Panc1 (cell line): ENCODE results near the gene ARL15. TPM values are rescaled to one million over a fixed set of nuclear protein-coding genes. Genes with fewer than 3 reads are reported as not detected.

Experiments
- ATAC-seq: fragments of 200-7000 bp; cut with Tn5 transposase; 2 replicates; pipeline ENCODE4 v1.9.1; 2020; ENCODE audit warnings: mild to moderate bottlenecking, moderate library complexity
- BruUV-seq: library from RNA; stranded (reverse); fragments of 400-500 nt; replicated peaks from 2 replicates; lab custom pipeline; 2021; lab: Mats Ljungman, UMichigan
- CTCF ChIA-PET: fragments of 300-600 bp; sonication (Branson Sonifier 250); formaldehyde crosslinking; loops from one replicate; lab custom pipeline; 2022; ENCODE audit warnings: antibody characterized with exemption; lab: Charles Lee
- POLR2A ChIA-PET: fragments of 300-600 bp; sonication (Branson Sonifier 250); formaldehyde crosslinking; loops from one replicate; lab custom pipeline; 2022; ENCODE audit warnings: antibody characterized with exemption; lab: Charles Lee
- DNase-seq: peaks from one replicate; pipeline ENCODE4 v3.0.0-alpha.2; 2010; ENCODE audit warnings: low read depth, low spot score
- H3K27ac ChIP-seq: 2 replicates; pipeline ENCODE4 v1.5.1; 2011; ENCODE audit warnings: mild to moderate bottlenecking, low read length, inconsistent platforms
- H3K27me3 ChIP-seq: fragments of 200-500 bp; sonication (Bioruptor generic); 2 replicates; pipeline ENCODE4 v1.6.0; 2014; ENCODE audit warnings: low read length, inconsistent platforms; ENCODE audit not compliant: control insufficient read depth, insufficient read depth
- H3K36me3 ChIP-seq: fragments of 200-500 bp; sonication (Bioruptor generic); 2 replicates; pipeline ENCODE4 v1.5.1; 2014; ENCODE audit warnings: inconsistent platforms, mild to moderate bottlenecking, low read length, moderate library complexity; ENCODE audit not compliant: control insufficient read depth, insufficient read depth
- H3K4me1 ChIP-seq: 2 replicates; pipeline ENCODE4 v1.5.1; 2011; ENCODE audit warnings: inconsistent platforms, mild to moderate bottlenecking, low read length, moderate library complexity; ENCODE audit not compliant: control insufficient read depth, insufficient read depth
- H3K4me3 ChIP-seq, 2 experiments: 2 replicates each; pipeline ENCODE4 v1.5.1; 2011 to 2012; ENCODE audit warnings: low read depth in 2 of 2, low read length in 2 of 2, mild to moderate bottlenecking in 2 of 2, inconsistent platforms in 1 of 2, moderate library complexity in 1 of 2
- H3K9me3 ChIP-seq: fragments of 200-500 bp; sonication (Bioruptor generic); 2 replicates; pipeline ENCODE4 v1.5.1; 2014; ENCODE audit warnings: low read depth, mild to moderate bottlenecking, inconsistent platforms, low read length, moderate library complexity; ENCODE audit not compliant: control insufficient read depth, insufficient read depth
- CTCF ChIP-seq: fragments of 450-650 bp; IDR thresholded peaks from 2 replicates; pipeline ENCODE4 v1.5.1; 2017; ENCODE audit warnings: mild to moderate bottlenecking
- POLR2AphosphoS5 ChIP-seq: IDR thresholded peaks from 2 replicates; pipeline ENCODE4 v1.6.1; 2012; ENCODE audit warnings: mild to moderate bottlenecking, low read depth, low read length, moderate library complexity
- REST ChIP-seq, 2 experiments: IDR thresholded peaks; 2 replicates each; pipeline ENCODE4 v1.6.1; 2011 to 2012; ENCODE audit warnings: low read depth in 2 of 2, control low read depth in 1 of 2, low read length in 1 of 2, mild to moderate bottlenecking in 1 of 2, moderate library complexity in 1 of 2; ENCODE audit not compliant: insufficient read depth in 1 of 2
- SIN3A ChIP-seq: IDR thresholded peaks from 2 replicates; pipeline ENCODE4 v1.6.1; 2012; ENCODE audit warnings: low read depth, mild to moderate bottlenecking, low read length, moderate library complexity, borderline replicate concordance; ENCODE audit not compliant: insufficient read depth
- TCF7L2 ChIP-seq: IDR thresholded peaks from 2 replicates; pipeline ENCODE4 v1.6.1; 2011; ENCODE audit warnings: mild to moderate bottlenecking, low read depth, low read length, inconsistent platforms
- in situ Hi-C: cut with HindIII; loops from 2 replicates; pipeline ENCODE4 v1.10.0; 2016; ENCODE audit warnings: low sequenced_read_pairs, low pct_unique_long_range_greater_than_20kb
- intact Hi-C: fragments of 100-400 bp; cut with micrococcal nuclease; formaldehyde crosslinking; loops from one replicate; pipeline ENCODE4 v1.10.0; 2022; ENCODE audit not compliant: unreplicated experiment
- total RNA-seq: library from RNA; stranded (reverse); gene quantifications from one replicate; pipeline ENCODE4 v1.2.1, GENCODE V29; 2021; ENCODE audit not compliant: unreplicated experiment

Gene ARL15
- total RNA-seq, 1 experiment from 2014 or later = 16.5 TPM

GRCh38 chr5:54160329-54160728 lies 150.0 kb downstream of the ARL15 start:
- Histone ChIP-seq H3K4me1 (no peaks in the 10 kb centered on the region), H3K4me3 (no peak overlapping the region), H3K27me3 (no peaks in the 10 kb centered on the region), H3K36me3 (no peaks in the 10 kb centered on the region), H3K27ac (no peak overlapping the region), H3K9me3 (no peaks in the 10 kb centered on the region; the same call in 1 of the 2 replicates)
- no peak for TF ChIP-seq POLR2AphosphoS5
- no peak for TF ChIP-seq CTCF
- TF ChIP-seq REST (IDR thresholded peaks at IDR 0.05; ENCODE audit: insufficient read depth in 1 of 2, low read depth in 2 of 2, low read length in 1 of 2) = no peak
- no peak for TF ChIP-seq TCF7L2
- TF ChIP-seq SIN3A = no peak
- intact Hi-C loops (no loop called here), in situ Hi-C loops (no loop called here)
- ChIA-PET CTCF (no interaction called here), POLR2A (no interaction called here)
- no peak for ATAC-seq
- no peak for DNase-seq
- BruUV-seq = no TSS peak

DNA sequence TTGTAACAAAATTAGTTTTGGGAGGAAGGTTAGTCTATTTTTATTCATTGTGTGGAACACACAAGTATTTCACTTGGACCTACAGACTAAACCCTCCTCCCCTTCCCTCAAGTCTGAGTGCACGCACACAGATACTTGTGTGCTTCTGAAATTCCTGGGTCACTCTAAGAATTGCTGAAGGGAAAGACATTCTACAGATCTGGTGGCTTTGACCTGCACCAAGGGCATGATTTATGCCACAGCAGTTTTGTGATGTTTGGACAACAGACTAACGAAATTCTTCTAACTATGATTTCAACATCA lies 150.5 kb downstream of the ARL15 start:
- BruUV-seq = no TSS peak
- in situ Hi-C loops (no loop called here), intact Hi-C loops (no loop called here)
- H3K9me3 ChIP-seq = no peaks in the 10 kb centered on the region
- TF ChIP-seq SIN3A (no peak), POLR2AphosphoS5 (no peak), REST (IDR thresholded peaks at IDR 0.05; ENCODE audit: insufficient read depth in 1 of 2, low read depth in 2 of 2, low read length in 1 of 2) (no peak), CTCF (no peak), TCF7L2 (no peak)
- ChIA-PET CTCF (no interaction called here), POLR2A (no interaction called here)
- H3K4me3 ChIP-seq = no peak overlapping the region
- H3K4me1 ChIP-seq = no peaks in the 10 kb centered on the region
- DNase-seq = no peak
- H3K27me3 ChIP-seq = no peaks in the 10 kb centered on the region
- no peaks in the 10 kb centered on the region for H3K36me3 ChIP-seq
- no peak overlapping the region for H3K27ac ChIP-seq
- ATAC-seq = no peak
